ENCODE data around the gene IL4. TPM values are rescaled to one million over a fixed set of nuclear protein-coding genes. Genes with fewer than 3 reads are reported as not detected.

Gene IL4
- total RNA-seq, 1 experiment from 2014 or later = not detected

DNA sequence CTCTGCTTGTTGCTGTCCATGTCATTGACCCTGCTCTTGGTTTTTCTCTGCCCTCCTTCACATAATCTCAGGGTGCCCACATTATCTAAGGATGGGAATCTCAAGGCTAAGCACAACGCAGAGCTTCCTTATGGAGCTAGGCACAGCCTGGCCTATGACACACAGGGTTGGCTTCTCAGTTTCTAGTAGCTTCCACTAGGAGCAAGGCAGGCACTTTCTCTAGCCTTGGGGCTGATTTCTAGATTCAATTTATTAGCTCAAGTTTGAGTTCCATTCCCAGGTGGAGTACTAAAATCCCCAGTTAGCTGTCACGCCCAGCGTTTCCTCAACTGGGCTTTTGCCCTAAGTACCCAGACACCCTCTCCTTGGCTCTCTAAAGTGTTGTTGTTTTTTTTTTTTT, 12.4 kb downstream of the IL4 start:
- CTCF ChIA-PET = interaction anchor here (0.6 to 1.6 kb wide), 4 partner anchors 9 to 1187 kb away, joined by 3 to 5 read pairs (median 3); no protein-coding TSS in a partner anchor
- BruUV-seq (replicated peaks) = no TSS peak
- intact Hi-C loops (cut with micrococcal nuclease; ENCODE audit: unreplicated experiment) = no loop called here

DNA sequence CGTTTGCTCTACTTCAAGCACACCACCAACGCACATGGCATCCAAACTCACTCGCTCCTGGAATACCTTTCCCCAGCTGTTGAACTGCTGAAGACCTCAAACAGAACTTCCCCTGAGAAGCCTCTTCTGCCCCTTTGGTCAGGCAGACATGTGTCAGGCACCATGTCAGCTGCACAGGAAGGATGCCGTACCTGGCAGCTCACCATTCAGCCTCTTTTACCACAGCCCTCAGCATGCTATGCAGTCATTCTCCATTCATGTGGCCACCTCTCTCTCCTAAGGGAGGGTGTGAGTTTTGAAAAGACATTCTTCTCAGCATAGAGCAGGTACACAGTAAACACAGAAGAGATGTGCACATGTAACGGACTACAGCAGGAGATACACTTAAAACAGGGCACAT, 14.2 kb downstream of the IL4 start:
- Mint-ChIP-seq H3K27ac (ENCODE audit: unreplicated experiment) (no peak overlapping the region), H3K27me3 (ENCODE audit: unreplicated experiment) (no peaks in the 10 kb centered on the region), H3K4me1 (ENCODE audit: low read depth, unreplicated experiment) (no peaks in the 10 kb centered on the region), H3K9me3 (ENCODE audit: low read depth, unreplicated experiment) (no peaks in the 10 kb centered on the region), H3K4me3 (ENCODE audit: low read depth, unreplicated experiment) (no peak overlapping the region), H3K36me3 (ENCODE audit: insufficient read depth, unreplicated experiment) (no peaks in the 10 kb centered on the region)
- TF ChIP-seq CTCF (IDR thresholded peaks at IDR 0.05; ENCODE audit: unreplicated experiment) = no peak
- DNase-seq = no peak
- intact Hi-C loops (cut with micrococcal nuclease; ENCODE audit: unreplicated experiment) = no loop called here
- no TSS peak for BruUV-seq (replicated peaks)
- CTCF ChIA-PET = no interaction called here

More for the DNA sequence above, 12.4 kb downstream of the IL4 start:
- DNase-seq = no peak
- no peak overlapping the region for H3K4me3 Mint-ChIP-seq (ENCODE audit: low read depth, unreplicated experiment)
- H3K9me3 Mint-ChIP-seq (ENCODE audit: low read depth, unreplicated experiment) = no peaks in the 10 kb centered on the region
- no peak for TF ChIP-seq CTCF (IDR thresholded peaks at IDR 0.05; ENCODE audit: unreplicated experiment)
- no peaks in the 10 kb centered on the region for H3K36me3 Mint-ChIP-seq (ENCODE audit: insufficient read depth, unreplicated experiment)
- no peaks in the 10 kb centered on the region for H3K27me3 Mint-ChIP-seq (ENCODE audit: unreplicated experiment)
- no peak overlapping the region for H3K27ac Mint-ChIP-seq (ENCODE audit: unreplicated experiment)
- no peaks in the 10 kb centered on the region for H3K4me1 Mint-ChIP-seq (ENCODE audit: low read depth, unreplicated experiment)

DNA sequence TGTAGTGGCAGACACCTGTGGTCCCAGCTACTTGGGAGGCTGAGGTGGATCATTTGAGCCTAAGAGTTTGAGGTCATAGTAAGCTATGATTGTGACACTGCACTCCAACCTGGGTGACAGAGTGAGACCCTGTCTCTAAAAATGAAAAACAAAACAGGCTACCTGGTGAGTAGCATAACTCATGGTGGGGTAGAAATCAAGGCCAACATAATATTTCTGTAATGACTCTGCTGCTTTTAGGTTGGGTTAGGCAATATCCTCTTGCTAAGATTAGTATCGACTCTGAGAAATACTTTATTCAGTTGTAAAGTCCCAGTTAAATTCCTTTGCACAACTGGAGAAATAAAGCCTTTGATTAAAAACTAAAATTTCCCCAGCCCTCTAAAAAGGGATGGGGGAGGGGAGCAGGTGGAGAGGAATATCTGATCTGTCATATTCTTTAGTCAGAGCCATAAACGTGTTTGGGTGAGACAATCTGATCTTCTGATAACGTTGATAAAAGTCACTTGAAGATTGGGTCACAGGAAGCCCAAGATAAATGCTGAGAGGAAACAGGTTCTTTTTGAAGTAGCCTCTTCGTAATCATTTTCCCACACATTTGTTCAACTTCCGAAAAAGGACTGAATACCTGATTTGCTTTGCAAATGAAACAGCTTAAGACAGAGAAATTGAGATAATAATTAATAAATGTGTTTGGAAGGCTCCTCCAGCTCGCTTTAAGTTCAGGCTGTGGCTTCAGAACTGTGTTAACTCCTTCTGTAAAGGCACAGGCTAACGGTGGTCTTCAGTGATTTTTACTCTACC, 14.9 kb downstream of the IL4 start:
- intact Hi-C loops (cut with micrococcal nuclease; ENCODE audit: unreplicated experiment) = no loop called here
- CTCF ChIA-PET = no interaction called here
- no peak overlapping the region for H3K27ac Mint-ChIP-seq (ENCODE audit: unreplicated experiment)
- no peaks in the 10 kb centered on the region for H3K27me3 Mint-ChIP-seq (ENCODE audit: unreplicated experiment)
- no peak for TF ChIP-seq CTCF (IDR thresholded peaks at IDR 0.05; ENCODE audit: unreplicated experiment)
- no peak overlapping the region for H3K4me3 Mint-ChIP-seq (ENCODE audit: low read depth, unreplicated experiment)
- no peaks in the 10 kb centered on the region for H3K4me1 Mint-ChIP-seq (ENCODE audit: low read depth, unreplicated experiment)
- H3K36me3 Mint-ChIP-seq (ENCODE audit: insufficient read depth, unreplicated experiment) = no peaks in the 10 kb centered on the region
- no peak for DNase-seq
- H3K9me3 Mint-ChIP-seq (ENCODE audit: low read depth, unreplicated experiment) = no peaks in the 10 kb centered on the region
- no TSS peak for BruUV-seq (replicated peaks)

- no peak for TF ChIP-seq CTCF (IDR thresholded peaks at IDR 0.05; ENCODE audit: unreplicated experiment)
- no peaks in the 10 kb centered on the region for H3K27me3 Mint-ChIP-seq (ENCODE audit: unreplicated experiment)
- H3K4me3 Mint-ChIP-seq (ENCODE audit: low read depth, unreplicated experiment) = no peak overlapping the region
- no peaks in the 10 kb centered on the region for H3K36me3 Mint-ChIP-seq (ENCODE audit: insufficient read depth, unreplicated experiment)
- no peak for DNase-seq
- H3K27ac Mint-ChIP-seq (ENCODE audit: unreplicated experiment) = no peak overlapping the region
- BruUV-seq (replicated peaks) = no TSS peak
- intact Hi-C loops (cut with micrococcal nuclease; ENCODE audit: unreplicated experiment) = no loop called here
- CTCF ChIA-PET = no interaction called here
- H3K4me1 Mint-ChIP-seq (ENCODE audit: low read depth, unreplicated experiment) = no peaks in the 10 kb centered on the region
- H3K9me3 Mint-ChIP-seq (ENCODE audit: low read depth, unreplicated experiment) = no peaks in the 10 kb centered on the region
Observed at GRCh38 chr5:132689513-132689912, 15.7 kb downstream of the IL4 start.

Measured in Calu3 (cell line).